Left cardiac atrium (tissue), 4 donors: ENCODE results near the gene KRTAP10-7. TPM values are rescaled to one million over a fixed set of nuclear protein-coding genes. Genes with fewer than 3 reads are reported as not detected.
"Not testable (repeated sequence)": the region's sequence is repeated elsewhere in the genome, so short reads cannot be mapped to it uniquely, and the experiment has no call there.

Experiments used
- ATAC-seq, 2 donors: fragments of 200-7000 bp; cut with Tn5 transposase; one replicate each; pipeline ENCODE4 v1.9.1; 2020; ENCODE audit warnings: mild to moderate bottlenecking in 2 of 2, moderate library complexity in 2 of 2
- DNase-seq: peaks from one replicate; pipeline ENCODE4 v3.0.0-alpha.2; 2020
- intact Hi-C, 2 donors: fragments of 100-400 bp; cut with DNase I; formaldehyde crosslinking; loops; one replicate each; pipeline versions ENCODE4 v1.14.1 to v1.15.1; 2022 to 2023
- total RNA-seq, 2 donors: library from RNA; stranded (reverse); fragmentation: NEBNext Ultra II Directional; extraction: Animal tissue kit (Norgen Biotek cat#: 25700); gene quantifications; one replicate each; pipeline ENCODE4 v1.2.1, GENCODE V29; 2021
- donor health status: DM: no; HTN: yes; CAD: no.
- donor health status: DM: no; HTN: yes; CAD: no; lungs with severe emphysema.
- donor health status: DM: yes; HTN: yes; CAD: no.
- donor health status: Dilated cardiomyopathy.

KRTAP10-7 gene
- total RNA-seq, 2 donors from 2014 or later: not detected

DNA sequence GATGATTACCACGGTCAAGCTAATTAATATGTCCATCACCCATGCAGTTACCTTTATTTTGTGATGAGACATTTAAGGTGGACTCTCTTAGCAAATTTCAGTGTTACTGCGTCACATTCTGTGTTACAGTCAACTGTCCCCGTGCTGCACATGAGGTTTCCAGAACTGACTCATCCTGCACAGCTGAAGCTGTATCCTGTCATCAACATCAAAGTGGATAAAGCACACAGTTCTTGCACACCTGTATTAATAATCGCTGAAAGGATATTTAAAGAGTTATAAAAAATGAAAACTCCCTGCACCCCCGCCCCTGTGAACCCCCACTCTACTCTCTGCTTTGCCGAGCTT, 16.6 kb upstream of the KRTAP10-7 start:
- intact Hi-C loops: no loop called here
- no peak for ATAC-seq
- DNase-seq: no peak

DNA sequence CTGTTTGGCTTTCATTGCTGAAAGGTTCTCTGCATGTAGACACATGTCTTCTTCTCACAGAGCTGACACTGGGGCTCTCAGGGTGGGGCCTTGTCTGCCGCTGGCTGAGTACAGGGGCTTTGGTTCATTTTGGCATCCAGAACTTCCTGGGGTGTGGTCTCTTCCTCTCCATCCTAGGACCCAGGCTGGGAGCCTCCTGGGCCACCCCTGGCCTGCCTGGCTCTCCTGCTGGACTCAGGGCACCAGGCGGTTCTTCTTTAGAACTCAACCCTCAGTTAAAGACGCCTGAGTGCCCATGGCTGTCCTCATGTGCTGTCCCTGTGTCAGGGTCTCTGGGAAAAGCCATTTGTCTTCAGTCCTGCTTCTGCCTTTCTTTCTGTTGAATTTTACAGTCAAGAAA, 14.5 kb upstream of the KRTAP10-7 start:
- DNase-seq: no peak
- intact Hi-C loops: no loop called here

DNA sequence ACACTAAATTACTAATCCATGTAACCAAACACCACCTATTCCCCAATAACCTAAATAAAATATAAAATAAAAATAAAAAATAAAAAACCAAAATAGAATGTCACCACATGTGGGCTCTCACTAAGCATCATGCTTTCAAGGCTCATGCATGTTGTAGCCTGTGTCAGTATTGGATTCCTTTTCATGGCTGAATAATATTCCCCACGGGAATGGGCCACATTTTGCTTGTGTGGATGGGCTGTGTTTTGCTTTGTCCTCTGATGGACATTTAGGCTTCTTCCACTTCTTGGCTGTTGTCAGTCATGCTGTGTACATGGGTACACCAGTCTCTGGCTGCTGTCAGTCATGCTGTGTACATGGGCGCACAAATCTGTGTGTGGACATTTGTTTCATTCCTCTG, 11.3 kb upstream of the KRTAP10-7 start:
- intact Hi-C loops: no loop called here
- ATAC-seq: no peak

More for the DNA sequence above, 14.5 kb upstream of the KRTAP10-7 start:
- no peak for ATAC-seq

DNA sequence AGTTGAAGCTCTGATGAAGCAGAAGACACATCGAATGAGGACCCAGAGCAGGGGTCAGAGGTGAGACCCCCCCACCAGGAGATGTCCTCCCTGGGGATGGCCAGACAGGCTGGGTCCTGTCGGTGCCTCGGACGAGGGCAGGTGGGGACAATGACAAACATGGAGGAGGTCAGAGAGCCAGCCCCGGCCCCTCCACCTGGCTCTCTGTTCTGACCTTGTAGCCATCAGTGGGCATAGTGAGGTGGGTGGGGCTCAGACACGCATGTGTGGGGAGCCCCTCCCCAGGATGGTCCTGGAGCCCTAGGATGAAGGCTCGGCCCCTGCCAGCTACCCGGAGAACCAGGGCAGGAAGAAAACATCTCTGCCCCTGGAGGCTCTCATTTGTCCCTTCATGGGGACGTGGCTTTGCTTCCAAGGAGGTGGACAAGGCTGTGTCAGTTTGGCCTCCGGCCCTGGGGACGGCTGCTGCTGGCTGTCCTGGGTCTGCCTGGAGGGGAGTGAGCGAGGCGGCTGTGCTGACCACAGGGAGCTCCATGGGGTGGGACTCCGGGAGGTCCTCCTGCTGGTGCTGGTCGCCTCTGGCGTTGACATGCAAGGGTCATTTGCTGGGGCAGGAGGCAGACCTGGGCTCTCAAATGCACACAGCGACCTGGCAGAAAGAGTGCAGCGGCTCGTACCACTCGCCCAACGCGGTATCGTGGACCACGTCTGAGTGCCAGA, 10.7 kb upstream of the KRTAP10-7 start:
- ATAC-seq: no peak
- intact Hi-C loops: no loop called here
- DNase-seq: no peak

More for the DNA sequence above, 11.3 kb upstream of the KRTAP10-7 start:
- DNase-seq: no peak

DNA sequence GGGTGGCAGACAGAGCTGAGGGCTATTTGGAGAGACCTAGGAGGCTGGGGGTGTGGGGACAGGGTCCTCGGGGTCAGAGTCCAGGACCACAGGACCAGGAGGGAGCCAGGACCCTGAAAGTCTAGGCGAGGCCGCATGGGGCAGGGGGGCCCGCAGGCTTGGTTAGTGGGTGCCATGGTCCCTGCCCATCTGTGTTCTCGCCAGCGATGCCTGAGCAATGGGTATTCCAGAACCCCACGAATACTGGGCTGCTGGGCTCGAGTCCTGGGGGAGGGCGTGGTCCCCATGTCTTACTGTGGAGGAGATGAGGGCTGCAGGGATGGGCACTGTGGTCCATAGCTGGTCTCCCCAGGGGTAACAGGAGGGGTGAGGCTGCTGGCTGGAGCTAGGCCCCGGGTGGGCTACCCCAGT, 10.1 kb upstream of the KRTAP10-7 start:
- intact Hi-C loops: no loop called here
- DNase-seq (no peak), ATAC-seq (no peak)

DNA sequence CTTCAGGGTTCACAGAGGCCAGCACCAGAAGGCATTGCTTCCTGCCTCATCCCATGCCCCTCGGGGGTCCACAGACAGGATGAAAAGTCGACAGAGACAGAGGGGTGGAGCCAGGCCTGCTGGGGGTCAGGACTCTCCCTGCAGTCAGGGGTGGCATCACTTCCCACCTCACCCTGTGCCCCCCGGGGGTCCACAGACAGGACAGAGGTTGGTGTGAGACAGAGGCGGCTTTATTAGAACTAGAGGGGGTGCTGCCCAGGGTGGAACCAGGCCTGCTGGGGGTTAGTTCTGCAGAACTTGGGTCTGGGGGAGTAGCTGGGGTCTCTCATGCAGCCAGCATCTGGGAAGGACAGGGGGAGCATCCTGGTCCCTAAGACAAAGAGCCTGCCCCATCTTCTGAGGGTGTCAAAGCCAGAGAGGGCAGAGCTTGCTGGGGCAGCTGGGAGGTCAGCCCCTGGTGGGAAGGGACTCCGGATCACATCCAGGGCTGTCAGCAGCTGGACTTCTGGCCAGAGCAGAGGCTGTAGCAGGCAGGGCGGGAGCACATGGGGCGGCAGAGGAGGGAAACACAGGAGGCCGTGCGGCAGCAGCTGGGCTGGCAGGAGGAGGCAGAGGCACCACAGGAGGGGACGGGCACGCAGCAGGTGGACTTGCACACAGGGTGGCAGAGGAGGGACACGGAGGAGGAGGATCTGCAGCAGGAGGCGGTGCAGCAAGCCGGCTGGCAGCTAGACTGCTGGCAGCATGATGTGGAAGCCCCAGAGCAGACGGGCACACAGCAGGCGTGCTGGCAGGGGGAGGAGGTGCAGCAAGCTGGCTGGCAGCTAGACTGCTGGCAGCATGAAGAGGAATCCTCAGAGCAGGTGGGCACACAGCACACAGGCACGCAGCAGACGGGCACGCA, 9.2 kb upstream of the KRTAP10-7 start:
- intact Hi-C loops, ATAC-seq, DNase-seq: not testable (repeated sequence)

DNA sequence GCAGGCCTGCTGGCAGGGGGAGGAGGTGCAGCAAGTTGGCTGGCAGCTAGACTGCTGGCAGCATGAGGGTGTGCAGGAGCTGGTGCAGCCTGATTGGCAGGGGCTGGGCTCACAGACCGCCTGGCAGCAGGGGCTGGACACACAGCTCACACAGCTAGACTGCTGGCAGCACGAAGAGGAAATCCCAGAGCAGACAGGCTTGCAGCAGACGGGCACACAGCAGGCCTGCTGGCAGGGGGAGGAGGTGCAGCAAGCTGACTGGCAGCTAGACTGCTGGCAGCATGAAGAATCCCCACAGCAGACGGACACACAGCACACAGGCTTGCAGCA, 8.6 kb upstream of the KRTAP10-7 start:
- ATAC-seq: peak in 1 of 2 donors; percentile 22
- intact Hi-C loops, DNase-seq: not testable (repeated sequence)

DNA sequence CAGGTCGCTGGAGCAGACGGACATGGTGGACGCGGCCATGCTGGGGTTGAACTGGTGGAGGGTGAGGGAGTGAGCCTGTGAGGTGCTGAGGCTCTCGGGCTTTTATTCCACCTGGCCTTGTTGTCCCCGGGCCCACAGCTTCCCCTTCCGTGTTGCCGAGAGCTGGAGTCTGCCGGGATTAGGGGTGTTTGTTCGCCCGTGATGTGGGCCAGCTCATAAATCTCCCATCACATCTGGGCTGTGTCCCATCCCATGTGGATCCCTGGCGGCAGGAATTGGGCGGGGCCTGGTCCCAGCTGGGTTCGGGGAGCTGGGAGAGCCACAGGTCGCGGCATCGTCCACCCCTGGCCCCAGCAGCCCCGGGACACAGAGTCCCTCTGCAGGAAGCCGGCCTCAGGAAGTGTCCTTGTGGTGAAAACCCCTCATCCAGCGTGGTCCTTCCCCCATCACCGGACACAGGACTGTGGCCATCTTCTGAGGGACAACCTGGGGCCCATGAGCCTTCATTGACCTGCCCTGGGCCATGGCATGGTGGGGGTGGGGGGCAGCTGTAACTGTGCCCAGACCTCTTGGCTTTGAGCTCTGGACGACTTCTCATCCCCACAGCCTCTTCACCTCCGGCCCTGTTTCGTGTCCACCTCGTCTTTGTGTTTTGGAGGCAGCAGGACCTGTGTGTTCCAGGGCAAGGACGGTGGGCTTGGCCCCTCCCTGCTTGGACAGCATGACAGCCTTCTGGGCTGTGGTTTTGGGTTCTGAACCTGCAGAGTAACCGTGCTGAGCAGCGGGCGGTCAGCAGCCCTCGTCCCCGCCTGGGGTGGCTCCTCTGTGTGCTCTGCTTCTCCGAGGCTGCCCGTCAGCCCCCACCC, 7.7 kb upstream of the KRTAP10-7 start, which contains the start of gene KRTAP10-6:
Gene KRTAP10-6 (minus strand): TSS at position 60 of the 866 bp plus-strand sequence. CDS start 21 bp downstream, at position 39.
- ATAC-seq: no peak
- intact Hi-C loops: no loop called here
- DNase-seq: no peak

DNA sequence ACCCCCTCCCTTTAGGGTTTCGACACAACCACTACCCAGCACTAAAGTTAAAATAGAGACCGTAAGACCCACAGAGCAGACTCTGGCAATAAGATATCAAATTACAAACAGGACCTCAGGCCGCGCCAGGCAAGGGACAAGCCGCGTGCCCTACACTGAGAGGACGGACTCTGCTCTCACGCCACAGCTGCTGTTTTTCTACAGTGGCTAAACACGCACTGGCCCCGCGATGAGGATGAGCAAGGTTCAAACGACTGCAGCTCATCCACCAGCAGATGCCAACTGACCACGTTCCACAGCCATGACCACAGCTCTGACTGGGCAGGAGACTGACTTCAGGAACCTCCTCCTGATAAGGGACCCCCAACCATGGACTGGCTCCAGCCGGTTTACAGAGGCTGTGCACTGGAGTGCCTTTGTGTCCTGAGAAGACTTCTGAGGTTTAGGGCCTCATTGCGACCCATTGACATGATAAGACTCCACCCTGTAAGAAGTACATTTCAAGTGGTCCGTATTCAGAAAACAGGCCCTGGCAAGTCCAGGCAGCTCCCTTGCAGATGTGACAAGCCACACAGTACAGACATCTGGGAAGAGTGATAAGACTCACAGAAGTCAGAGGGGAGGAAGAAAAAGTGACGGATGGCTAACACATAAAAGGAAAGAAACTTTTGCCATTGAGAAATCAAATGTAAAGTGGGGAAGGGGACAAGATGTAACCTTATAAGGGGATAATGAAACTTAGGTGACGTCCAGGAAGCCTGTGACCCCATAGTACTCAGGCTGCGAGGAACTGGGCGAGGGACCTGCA, 6.6 kb upstream of the KRTAP10-7 start:
- ATAC-seq (peak; percentile 18 to 45), DNase-seq (no peak)
- intact Hi-C loops: no loop called here

DNA sequence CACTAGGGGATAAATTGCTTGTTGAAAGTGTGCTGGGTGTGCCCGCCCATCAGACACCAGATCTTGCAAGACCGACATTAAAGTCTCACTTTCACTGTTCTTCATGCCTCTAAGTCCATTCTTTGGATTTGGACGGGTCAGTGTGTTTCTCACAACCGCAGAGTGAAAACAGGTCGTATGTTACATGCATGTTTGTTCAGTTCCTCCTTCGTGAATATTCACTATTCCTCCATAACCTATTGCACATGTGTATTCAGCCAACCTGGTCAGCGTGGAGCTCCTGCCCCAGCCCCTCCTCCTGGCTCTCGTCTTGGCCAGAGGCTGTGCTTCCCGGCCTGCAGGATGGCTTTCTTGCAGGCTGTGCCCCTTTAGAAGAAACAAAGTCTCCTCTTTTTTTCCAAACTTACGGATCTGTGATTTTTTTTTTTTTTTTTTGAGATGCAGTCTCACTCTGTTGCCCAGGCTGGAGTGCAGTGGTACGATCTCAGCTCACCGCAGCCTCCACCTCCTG, 5.9 kb upstream of the KRTAP10-7 start:
- no peak for ATAC-seq
- intact Hi-C loops: no loop called here
- DNase-seq: no peak

DNA sequence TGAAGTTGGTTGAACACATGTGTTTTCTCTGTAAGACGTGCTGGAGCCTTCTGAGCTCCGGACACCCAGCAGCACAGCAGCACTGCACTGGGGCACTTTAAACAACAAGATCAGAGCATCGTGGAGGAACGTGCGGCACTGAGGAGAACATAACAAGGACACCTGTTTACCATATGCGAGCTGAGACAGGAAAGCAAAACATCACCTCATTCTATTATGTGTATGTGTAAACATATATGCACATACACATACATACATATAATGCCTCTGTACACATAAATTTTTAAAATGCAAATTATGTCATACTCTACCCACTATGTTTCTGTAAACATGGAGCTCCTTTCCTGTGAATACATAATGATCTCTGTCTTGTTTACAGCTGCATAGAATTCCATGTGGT, 4.9 kb upstream of the KRTAP10-7 start:
- no peak for ATAC-seq
- intact Hi-C loops: no loop called here
- no peak for DNase-seq

DNA sequence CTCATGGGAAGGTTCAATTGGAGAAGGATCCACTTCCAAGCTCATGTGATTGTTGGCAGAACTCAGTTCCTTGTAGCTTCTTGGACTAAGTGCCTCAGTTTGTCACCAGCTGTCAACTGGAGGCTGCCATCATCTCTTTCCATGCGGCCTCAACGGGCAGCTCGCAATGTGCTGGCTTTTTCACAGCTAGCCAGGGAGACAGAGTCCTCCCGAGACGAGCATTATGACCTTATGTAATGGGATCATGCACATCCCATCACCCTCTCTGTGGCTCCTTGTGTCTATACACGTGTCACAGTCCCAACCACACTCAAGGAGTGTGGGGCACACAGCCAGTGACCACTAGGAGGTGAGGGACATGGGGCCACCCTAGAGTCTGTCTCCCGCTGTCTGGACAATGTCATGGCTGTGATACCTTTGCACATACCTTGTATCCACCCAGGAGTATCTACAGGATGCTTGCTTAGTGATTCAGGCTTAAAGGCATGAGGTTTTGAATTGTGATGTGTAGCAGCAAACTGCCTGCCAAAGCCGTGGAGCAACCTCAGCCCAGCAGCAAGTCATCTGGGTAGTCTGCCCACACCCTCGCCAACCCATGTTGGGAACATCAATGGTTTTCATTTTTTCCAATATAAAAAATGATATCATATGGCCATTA, 4.2 kb upstream of the KRTAP10-7 start:
- intact Hi-C loops: no loop called here
- no peak for ATAC-seq
- DNase-seq: no peak

DNA sequence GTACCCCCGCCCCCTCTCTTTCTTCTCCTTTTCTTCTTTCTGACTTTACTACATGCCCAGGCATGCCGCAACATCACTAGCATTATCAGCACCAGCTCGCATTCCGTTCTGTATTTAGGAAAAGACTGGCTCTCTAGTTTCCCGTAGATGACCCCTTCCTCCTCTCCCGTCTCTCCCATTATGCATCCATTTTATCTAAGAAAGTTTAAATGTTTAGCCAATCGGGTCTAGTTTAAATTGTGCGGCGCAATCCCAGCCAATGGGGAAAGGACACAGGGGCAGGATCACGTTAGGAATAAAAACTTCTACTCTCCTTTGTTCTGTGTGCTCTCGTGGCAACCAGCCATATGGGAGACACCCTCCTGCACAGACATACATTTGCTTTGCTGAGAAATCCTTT, 2.3 kb upstream of the KRTAP10-7 start:
- DNase-seq: no peak
- intact Hi-C loops: no loop called here

DNA sequence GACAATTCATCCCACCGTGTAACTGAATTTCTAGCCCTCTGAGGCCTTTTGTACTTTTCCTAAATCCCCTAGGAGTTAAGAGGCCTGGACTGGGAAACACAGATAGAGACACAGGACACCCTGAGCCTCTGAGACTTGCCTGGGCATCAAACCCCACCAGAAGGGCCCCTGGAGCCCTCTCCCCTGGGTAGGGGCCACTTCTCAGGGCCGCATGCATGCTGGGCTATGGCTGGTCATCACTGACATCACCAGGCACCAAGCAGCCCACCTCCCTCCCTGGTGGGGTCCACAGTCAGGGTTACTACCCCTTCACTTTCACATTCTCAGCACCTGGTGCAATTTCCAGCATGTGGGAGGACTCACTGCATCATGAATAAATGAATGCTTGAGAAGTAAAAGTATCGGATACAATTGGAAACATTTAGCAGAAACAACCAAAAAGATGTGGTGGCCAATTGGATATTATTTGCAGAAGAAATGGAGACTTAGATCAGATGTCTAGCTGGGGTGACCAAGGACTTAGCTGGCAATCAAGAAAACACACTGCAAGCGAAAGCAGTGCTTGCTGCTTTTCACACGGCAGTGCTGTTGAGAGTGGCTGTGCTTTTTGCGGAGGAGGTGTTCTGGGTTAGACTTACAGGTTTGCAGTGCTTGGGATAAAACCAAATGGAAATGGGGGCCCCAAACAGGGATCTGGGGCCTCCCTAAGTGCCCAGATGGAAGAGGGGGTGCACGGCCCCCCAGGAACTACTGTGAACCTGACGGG, 950 bp upstream of the KRTAP10-7 start:
- intact Hi-C loops: no loop called here
- no peak for ATAC-seq
- DNase-seq: no peak

More for the DNA sequence above, 2.3 kb upstream of the KRTAP10-7 start:
- no peak for ATAC-seq

DNA sequence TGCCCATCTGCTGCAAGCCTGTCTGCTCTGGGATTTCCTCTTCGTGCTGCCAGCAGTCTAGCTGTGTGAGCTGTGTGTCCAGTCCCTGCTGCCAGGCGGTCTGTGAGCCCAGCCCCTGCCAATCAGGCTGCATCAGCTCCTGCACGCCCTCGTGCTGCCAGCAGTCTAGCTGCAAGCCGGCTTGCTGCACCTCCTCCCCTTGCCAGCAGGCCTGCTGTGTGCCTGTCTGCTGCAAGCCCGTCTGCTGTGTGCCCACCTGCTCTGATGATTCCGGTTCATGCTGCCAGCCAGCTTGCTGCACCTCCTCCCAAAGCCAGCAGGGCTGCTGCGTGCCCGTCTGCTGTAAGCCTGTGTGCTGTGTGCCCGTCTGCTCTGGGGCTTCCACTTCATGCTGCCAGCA, 694 bp downstream of the KRTAP10-7 start:
- intact Hi-C loops, DNase-seq, ATAC-seq: not testable (repeated sequence)

DNA sequence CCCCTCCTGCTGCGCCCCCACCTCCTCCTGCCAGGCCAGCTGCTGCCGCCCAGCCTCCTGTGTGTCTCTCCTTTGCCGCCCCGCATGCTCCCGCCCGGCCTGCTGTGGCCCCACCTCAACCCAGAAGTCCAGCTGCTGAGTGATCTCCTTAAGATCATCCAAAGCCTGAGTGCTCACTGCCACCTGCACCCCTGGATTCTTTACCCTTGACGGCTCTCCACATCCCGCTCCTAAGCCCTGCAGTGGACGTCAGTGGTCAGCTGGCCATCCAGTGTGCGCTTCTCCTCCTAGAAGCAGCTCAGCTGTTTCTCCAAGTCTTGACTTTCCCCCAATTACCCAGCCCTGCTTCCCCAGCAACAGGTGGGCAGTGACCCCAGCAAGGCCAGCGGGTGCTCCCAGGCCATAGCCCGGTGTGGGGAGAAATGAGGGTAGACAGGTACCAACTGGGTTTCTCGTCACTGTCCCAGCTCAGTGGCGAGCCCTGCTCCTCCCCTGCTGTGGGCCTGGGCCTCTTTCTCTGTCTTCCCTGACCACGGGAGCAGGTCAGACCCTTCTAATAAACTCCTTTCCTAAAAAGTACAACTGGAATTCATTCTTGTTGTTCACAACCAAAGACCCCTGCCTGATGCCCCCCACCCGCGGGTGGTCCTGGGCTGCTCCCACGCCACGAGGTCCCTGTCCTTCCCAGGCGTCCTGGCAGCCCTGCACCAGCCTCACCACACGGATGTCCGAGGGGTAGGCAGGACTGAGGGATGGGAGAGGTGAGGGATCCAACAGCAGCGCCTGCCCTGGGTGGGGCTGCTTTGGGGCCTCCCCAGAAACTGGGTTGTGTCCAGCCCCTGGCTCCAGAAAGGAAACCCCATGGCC, 1.4 kb downstream of the KRTAP10-7 start:
- intact Hi-C loops: no loop called here
- no peak for DNase-seq
- ATAC-seq: no peak
